Measurements from ENCODE around the gene PSMB3. TPM values are rescaled to one million over a fixed set of nuclear protein-coding genes. Genes with fewer than 3 reads are reported as not detected.

PSMB3 gene
- total RNA-seq, 1 experiment from 2014 or later = 273 TPM

GRCh38 chr17:38777641-38778250 lies 25.2 kb downstream of the PSMB3 start:
- POLR2A ChIA-PET = no interaction called here
- no peak for TF ChIP-seq ZSCAN18 (CRISPR knock-in tag; IDR thresholded peaks at IDR 0.05)
- no peak for TF ChIP-seq E2F4 (CRISPR knock-in tag; IDR thresholded peaks at IDR 0.05; ENCODE audit: borderline replicate concordance, low read depth)
- no peak for TF ChIP-seq NR1H2 (CRISPR knock-in tag; IDR thresholded peaks at IDR 0.05)
- TF ChIP-seq GABPB1 (CRISPR knock-in tag; IDR thresholded peaks at IDR 0.05) = no peak
- no peak for TF ChIP-seq FOXJ3 (CRISPR knock-in tag; IDR thresholded peaks at IDR 0.05; ENCODE audit: borderline replicate concordance)
- TF ChIP-seq MAX (CRISPR knock-in tag; IDR thresholded peaks at IDR 0.05) = no peak
- TF ChIP-seq NR2C2 (CRISPR knock-in tag; IDR thresholded peaks at IDR 0.05) = no peak
- no peak for TF ChIP-seq USF2 (CRISPR knock-in tag; IDR thresholded peaks at IDR 0.05)
- TF ChIP-seq GTF2I (CRISPR knock-in tag; conservative IDR thresholded peaks at IDR 0.05) = no peak
- TF ChIP-seq E2F1 (CRISPR knock-in tag; IDR thresholded peaks at IDR 0.05) = no peak
- no peak for TF ChIP-seq ELF4 (CRISPR knock-in tag; IDR thresholded peaks at IDR 0.05; ENCODE audit: low read depth)
- no peak for TF ChIP-seq AR (CRISPR knock-in tag; IDR thresholded peaks at IDR 0.05)
- no peak for TF ChIP-seq JUN (CRISPR knock-in tag; IDR thresholded peaks at IDR 0.05)
- Mint-ChIP-seq H3K27ac (no peak overlapping the region), H3K9me3 (no peaks in the 10 kb centered on the region), H3K4me1 (no peaks in the 10 kb centered on the region), H3K4me3 (no peak overlapping the region), H3K27me3 (ENCODE audit: low read depth) (no peaks in the 10 kb centered on the region), H3K36me3 (peaks cover 61% of the 10 kb centered on the region)
- ATAC-seq (no peak), DNase-seq (ENCODE audit: low spot score) (no peak)
- CTCF ChIA-PET = interaction anchor here (2.0 kb wide), 1 partner anchor 16 kb away, joined by 6 read pairs; no protein-coding TSS in a partner anchor

- Mint-ChIP-seq H3K27me3 (ENCODE audit: low read depth) (no peaks in the 10 kb centered on the region), H3K36me3 (peaks cover 59% of the 10 kb centered on the region), H3K27ac (no peak overlapping the region), H3K4me1 (no peaks in the 10 kb centered on the region), H3K4me3 (no peak overlapping the region), H3K9me3 (no peaks in the 10 kb centered on the region)
- no peak for ATAC-seq
- POLR2A ChIA-PET = no interaction called here
- DNase-seq (ENCODE audit: low spot score) = no peak
- CTCF ChIA-PET = interaction anchor here (2.0 kb wide), 1 partner anchor 18 kb away, joined by 6 read pairs; no protein-coding TSS in a partner anchor
- TF ChIP-seq FOXK1 (CRISPR knock-in tag; IDR thresholded peaks at IDR 0.05) (no peak), GRHL2 (CRISPR knock-in tag; IDR thresholded peaks at IDR 0.05; ENCODE audit: insufficient replicate concordance, severe bottlenecking) (no peak), ZNF423 (CRISPR knock-in tag; IDR thresholded peaks at IDR 0.05) (no peak), KAT7 (CRISPR knock-in tag; IDR thresholded peaks at IDR 0.05; ENCODE audit: borderline replicate concordance) (no peak), NFE2L1 (CRISPR knock-in tag; IDR thresholded peaks at IDR 0.05) (no peak), HMGA2 (CRISPR knock-in tag; IDR thresholded peaks at IDR 0.05) (no peak), PRDM15 (CRISPR knock-in tag; IDR thresholded peaks at IDR 0.05) (no peak), E2F1 (CRISPR knock-in tag; IDR thresholded peaks at IDR 0.05) (no peak), MYBL2 (CRISPR knock-in tag; IDR thresholded peaks at IDR 0.05) (no peak), GABPB1 (CRISPR knock-in tag; IDR thresholded peaks at IDR 0.05) (no peak)
Measured at GRCh38 chr17:38779965-38780752, 27.6 kb downstream of the PSMB3 start.

All from WTC11 (cell line).